ENCODE data around the gene SLC9B2. TPM values are rescaled to one million over a fixed set of nuclear protein-coding genes. Genes with fewer than 3 reads are reported as not detected.

The SLC9B2 gene
- total RNA-seq (1 to 10 TPM; 5.6 to 8.6 TPM), polyA plus RNA-seq (1 to 10 TPM; 3.1 to 6.4 TPM)
- long read RNA-seq, donor 1, partial matches to known transcripts = 0 of 1 reads
- long read RNA-seq, donor 1, other reads (novel, unspliced or antisense) = 0 of 1 reads
- long read RNA-seq, donor 2 = 0 reads
- long read RNA-seq, donor 3 = 0 reads
- long read RNA-seq, donor 4 = 0 reads
- long read RNA-seq, donor 5 = 0 reads

GRCh38 chr4:103076747-103077347, at the start of gene SLC9B2:
Gene SLC9B2 (minus strand): TSS chr4:103076761. CDS start chr4:103067550, 9,211 bp downstream.
- H3K9ac ChIP-seq (ENCODE audit: insufficient read depth in 1 of 2, low read length in 2 of 2) = peak within 1 kb of the TSS; percentile 39 to 59
- DNase-seq (no peak), ATAC-seq (ENCODE audit: insufficient read depth, low FRiP score) (no peak)
- no peaks in the 10 kb centered on the region for H3K9me3 ChIP-seq (ENCODE audit: control insufficient read depth in 4 of 4, insufficient read depth in 3 of 4, low read length in 3 of 4)
- 17 to 18% methylated on average over 21 of the region's 21 CpGs for WGBS, 2 donors
- peak within 1 kb of the TSS; percentile 71 to 96 for H3K27ac ChIP-seq (ENCODE audit: low read depth in 1 of 2, low read length in 1 of 2)
- TF ChIP-seq CTCF (IDR thresholded peaks at IDR 0.05; ENCODE audit: control extremely low read depth, extremely low read depth) = no peak
- H3K36me3 ChIP-seq (ENCODE audit: control insufficient read depth in 4 of 4, insufficient read depth in 4 of 4, low read length in 4 of 4) = peaks cover 2 to 10% (median 5%) of the 10 kb centered on the region in 4 donors
- peak within 1 kb of the TSS; percentile 84 for H3K4me3 ChIP-seq
- peaks cover 0 to 8% (median 2%) of the 10 kb centered on the region in 5 donors for H3K4me1 ChIP-seq (ENCODE audit: control insufficient read depth in 5 of 5, insufficient read depth in 5 of 5, low read length in 5 of 5)
- H3K27me3 ChIP-seq (ENCODE audit: control insufficient read depth in 3 of 3, insufficient read depth in 3 of 3, low read length in 2 of 3) = peaks cover 0 to 3% (median 0%) of the 10 kb centered on the region in 3 donors

GRCh38 chr4:103126126-103126525, 49.6 kb upstream of the SLC9B2 start:
- Histone ChIP-seq H3K9ac (ENCODE audit: insufficient read depth in 1 of 2, low read length in 2 of 2) (no peak overlapping the region), H3K27me3 (ENCODE audit: control insufficient read depth in 3 of 3, insufficient read depth in 3 of 3, low read length in 2 of 3) (no peaks in the 10 kb centered on the region), H3K9me3 (ENCODE audit: control insufficient read depth in 4 of 4, insufficient read depth in 3 of 4, low read length in 3 of 4) (no peaks in the 10 kb centered on the region), H3K4me3 (no peak overlapping the region), H3K27ac (ENCODE audit: low read depth in 1 of 2, low read length in 1 of 2) (no peak overlapping the region), H3K36me3 (ENCODE audit: control insufficient read depth in 4 of 4, insufficient read depth in 4 of 4, low read length in 4 of 4) (peaks cover 0 to 16% (median 4%) of the 10 kb centered on the region in 4 donors), H3K4me1 (ENCODE audit: control insufficient read depth in 5 of 5, insufficient read depth in 5 of 5, low read length in 5 of 5) (no peaks in the 10 kb centered on the region)
- no peak for DNase-seq
- no peak for TF ChIP-seq CTCF (IDR thresholded peaks at IDR 0.05; ENCODE audit: control extremely low read depth, extremely low read depth)
- whole genome bisulfite sequencing, 2 donors = 96 to 98% methylated on average over 3 of the region's 3 CpGs
- ATAC-seq (ENCODE audit: insufficient read depth, low FRiP score) = no peak

- no peak for ATAC-seq (ENCODE audit: insufficient read depth, low FRiP score)
These were observed 46.6 kb upstream of the SLC9B2 start for GRCh38 chr4:103123114-103123513.

More at GRCh38 chr4:103123114-103123513, 46.6 kb upstream of the SLC9B2 start:
- WGBS, 2 donors = 78 to 82% methylated on average over 3 of the region's 3 CpGs
- H3K36me3 ChIP-seq (ENCODE audit: control insufficient read depth in 4 of 4, insufficient read depth in 4 of 4, low read length in 4 of 4) = peaks cover 0 to 8% (median 1%) of the 10 kb centered on the region in 4 donors
- no peak overlapping the region for H3K9ac ChIP-seq (ENCODE audit: insufficient read depth in 1 of 2, low read length in 2 of 2)
- no peak overlapping the region for H3K4me3 ChIP-seq
- no peaks in the 10 kb centered on the region for H3K4me1 ChIP-seq (ENCODE audit: control insufficient read depth in 5 of 5, insufficient read depth in 5 of 5, low read length in 5 of 5)
- no peak for DNase-seq
- no peaks in the 10 kb centered on the region for H3K27me3 ChIP-seq (ENCODE audit: control insufficient read depth in 3 of 3, insufficient read depth in 3 of 3, low read length in 2 of 3)
- no peaks in the 10 kb centered on the region for H3K9me3 ChIP-seq (ENCODE audit: control insufficient read depth in 4 of 4, insufficient read depth in 3 of 4, low read length in 3 of 4)
- no peak overlapping the region for H3K27ac ChIP-seq (ENCODE audit: low read depth in 1 of 2, low read length in 1 of 2)
- no peak for TF ChIP-seq CTCF (IDR thresholded peaks at IDR 0.05; ENCODE audit: control extremely low read depth, extremely low read depth)
